SK-N-SH treated with all-trans-retinoic acid at 6 μM for 48 hours (cell line): ENCODE data around the gene SERPING1.

Experiments
- ATAC-seq: fragments of 200-7000 bp; cut with Tn5 transposase; 3 replicates; pipeline ENCODE4 v1.9.1; 2020; ENCODE audit warnings: mild to moderate bottlenecking, moderate library complexity
- ARNTL ChIP-seq: fragments of 450-650 bp; formaldehyde crosslinking; IDR thresholded peaks from 2 replicates; pipeline ENCODE4 v1.5.0; 2020; ENCODE audit warnings: low read depth, mild to moderate bottlenecking, moderate library complexity, borderline replicate concordance
- BACH2 ChIP-seq: fragments of 250-450 bp; sonication (Bioruptor Pico); IDR thresholded peaks from 2 replicates; pipeline ENCODE4 v1.9.0; 2021; ENCODE audit warnings: mild to moderate bottlenecking, borderline replicate concordance
- CREB5 ChIP-seq: fragments of 250-450 bp; sonication (Bioruptor Pico); IDR thresholded peaks from 2 replicates; pipeline ENCODE4 v1.5.1; 2020; ENCODE audit warnings: low read depth, mild to moderate bottlenecking, moderate library complexity
- CSRNP3 ChIP-seq: fragments of 250-450 bp; sonication (Bioruptor Pico); IDR thresholded peaks from 2 replicates; pipeline ENCODE4 v1.5.1; 2021; ENCODE audit warnings: mild to moderate bottlenecking, moderate library complexity
- ESRRG ChIP-seq: fragments of 250-450 bp; sonication (Bioruptor Pico); IDR thresholded peaks from 2 replicates; pipeline ENCODE4 v1.6.1; 2021; ENCODE audit warnings: mild to moderate bottlenecking
- GLIS3 ChIP-seq: fragments of 250-450 bp; sonication (Bioruptor Pico); IDR thresholded peaks from 2 replicates; pipeline ENCODE4 v1.5.0; 2020; ENCODE audit warnings: mild to moderate bottlenecking, moderate library complexity
- ISL1 ChIP-seq: fragments of 250-450 bp; sonication (Bioruptor Pico); IDR thresholded peaks from 2 replicates; pipeline ENCODE4 v2.1.2; 2022; ENCODE audit warnings: mild to moderate bottlenecking, moderate library complexity
- PATZ1 ChIP-seq: fragments of 250-450 bp; sonication (Bioruptor Pico); IDR thresholded peaks from 2 replicates; pipeline ENCODE4 v1.8.0; 2020; ENCODE audit warnings: mild to moderate bottlenecking, moderate library complexity, borderline replicate concordance
- POU6F1 ChIP-seq: fragments of 250-450 bp; sonication (Bioruptor Pico); IDR thresholded peaks from 2 replicates; pipeline ENCODE4 v1.8.0; 2021; ENCODE audit warnings: low read depth, mild to moderate bottlenecking, moderate library complexity, borderline replicate concordance
- PPARA ChIP-seq: fragments of 250-450 bp; sonication (Bioruptor Pico); IDR thresholded peaks from 2 replicates; pipeline ENCODE4 v1.5.0; 2020; ENCODE audit warnings: mild to moderate bottlenecking, borderline replicate concordance
- RARB ChIP-seq: fragments of 250-450 bp; sonication (Bioruptor Pico); IDR thresholded peaks from 2 replicates; pipeline ENCODE4 v1.8.0; 2021; ENCODE audit warnings: mild to moderate bottlenecking, moderate library complexity
- SNAI2 ChIP-seq: fragments of 250-450 bp; sonication (Bioruptor Pico); IDR thresholded peaks from 2 replicates; pipeline ENCODE4 v1.5.0; 2020; ENCODE audit warnings: mild to moderate bottlenecking, moderate library complexity
- TCF4 ChIP-seq: fragments of 250-450 bp; sonication (Bioruptor Pico); IDR thresholded peaks from 2 replicates; pipeline ENCODE4 v1.8.0; 2021; ENCODE audit warnings: mild to moderate bottlenecking, moderate library complexity, borderline replicate concordance
- TOX ChIP-seq: fragments of 250-450 bp; sonication (Bioruptor Pico); IDR thresholded peaks from 2 replicates; pipeline ENCODE4 v1.8.0; 2021; ENCODE audit warnings: mild to moderate bottlenecking, moderate library complexity, borderline replicate concordance
- TSHZ2 ChIP-seq: fragments of 250-450 bp; sonication (Bioruptor Pico); IDR thresholded peaks from 2 replicates; pipeline ENCODE4 v1.5.0; 2020; ENCODE audit warnings: mild to moderate bottlenecking, moderate library complexity
- ZC3H10 ChIP-seq: fragments of 250-450 bp; sonication (Bioruptor Pico); IDR thresholded peaks from 2 replicates; pipeline ENCODE4 v1.5.1; 2021; ENCODE audit warnings: mild to moderate bottlenecking, moderate library complexity
- ZFP3 ChIP-seq: fragments of 250-450 bp; sonication (Bioruptor Pico); IDR thresholded peaks from 2 replicates; pipeline ENCODE4 v1.5.0; 2020; ENCODE audit warnings: mild to moderate bottlenecking, moderate library complexity
- ZFP30 ChIP-seq: fragments of 450-650 bp; formaldehyde crosslinking; IDR thresholded peaks from 2 replicates; pipeline ENCODE4 v1.5.0; 2022; ENCODE audit warnings: mild to moderate bottlenecking, moderate library complexity
- ZNF565 ChIP-seq: fragments of 450-650 bp; formaldehyde crosslinking; conservative IDR thresholded peaks from 2 replicates; pipeline ENCODE4 v1.5.0; 2020; ENCODE audit warnings: low read depth, mild to moderate bottlenecking, moderate library complexity
- ZNF70 ChIP-seq: fragments of 450-650 bp; formaldehyde crosslinking; IDR thresholded peaks from 2 replicates; pipeline ENCODE4 v1.5.0; 2020; ENCODE audit warnings: mild to moderate bottlenecking, moderate library complexity
- ZNF8 ChIP-seq: fragments of 450-650 bp; formaldehyde crosslinking; IDR thresholded peaks from 2 replicates; pipeline ENCODE4 v1.5.0; 2020; ENCODE audit warnings: mild to moderate bottlenecking, moderate library complexity

The SERPING1 gene

GRCh38 chr11:57584341-57584740, 13.1 kb upstream of the SERPING1 start:
- no peak for ATAC-seq
- TF ChIP-seq ZNF565 (CRISPR knock-in tag), result no peak
- no peak for TF ChIP-seq ISL1
- TF ChIP-seq PPARA (CRISPR knock-in tag), result no peak
- TF ChIP-seq CREB5 (CRISPR knock-in tag), result no peak
- TF ChIP-seq TCF4 (CRISPR knock-in tag), result no peak
- TF ChIP-seq ZC3H10 (CRISPR knock-in tag), result no peak
- TF ChIP-seq PATZ1 (CRISPR knock-in tag), result no peak

- TF ChIP-seq ZFP3, result no peak
- no peak for TF ChIP-seq SNAI2 (CRISPR knock-in tag)
- TF ChIP-seq POU6F1 (CRISPR knock-in tag), result no peak
- no peak for TF ChIP-seq CSRNP3 (CRISPR knock-in tag)
- no peak for TF ChIP-seq ARNTL
- no peak for TF ChIP-seq ESRRG (CRISPR knock-in tag)
- TF ChIP-seq ISL1, result no peak
- no peak for TF ChIP-seq BACH2 (CRISPR knock-in tag)
- TF ChIP-seq ZNF8 (CRISPR knock-in tag), result no peak
- TF ChIP-seq, all 23 proteins: peak for 0
- ATAC-seq, result no peak
Measured at GRCh38 chr11:57585301-57585700, 12.2 kb upstream of the SERPING1 start.

GRCh38 chr11:57586711-57587245, 10.7 kb upstream of the SERPING1 start:
- no peak for ATAC-seq

GRCh38 chr11:57588046-57588710, 9.3 kb upstream of the SERPING1 start:
- no peak for ATAC-seq
- TF ChIP-seq TOX (CRISPR knock-in tag) (no peak), ZNF565 (CRISPR knock-in tag) (no peak), TCF4 (CRISPR knock-in tag) (no peak), ZFP30 (CRISPR knock-in tag) (no peak), CREB5 (CRISPR knock-in tag) (no peak), TSHZ2 (CRISPR knock-in tag) (no peak), RARB (CRISPR knock-in tag) (no peak), ESRRG (CRISPR knock-in tag) (no peak)

More at GRCh38 chr11:57586711-57587245, 10.7 kb upstream of the SERPING1 start:
- no peak for TF ChIP-seq ZNF565 (CRISPR knock-in tag)
- TF ChIP-seq ESRRG (CRISPR knock-in tag), result no peak
- no peak for TF ChIP-seq SNAI2 (CRISPR knock-in tag)
- TF ChIP-seq GLIS3 (CRISPR knock-in tag), result no peak
- no peak for TF ChIP-seq ZC3H10 (CRISPR knock-in tag)
- no peak for TF ChIP-seq PATZ1 (CRISPR knock-in tag)
- no peak for TF ChIP-seq ZNF70
- TF ChIP-seq, all 23 proteins: peak for 0
